ENCODE measurements around the gene SLAMF1.
"Not testable (repeated sequence)": the region's sequence is repeated elsewhere in the genome, so short reads cannot be mapped to it uniquely, and the experiment has no call there.

The SLAMF1 gene

DNA sequence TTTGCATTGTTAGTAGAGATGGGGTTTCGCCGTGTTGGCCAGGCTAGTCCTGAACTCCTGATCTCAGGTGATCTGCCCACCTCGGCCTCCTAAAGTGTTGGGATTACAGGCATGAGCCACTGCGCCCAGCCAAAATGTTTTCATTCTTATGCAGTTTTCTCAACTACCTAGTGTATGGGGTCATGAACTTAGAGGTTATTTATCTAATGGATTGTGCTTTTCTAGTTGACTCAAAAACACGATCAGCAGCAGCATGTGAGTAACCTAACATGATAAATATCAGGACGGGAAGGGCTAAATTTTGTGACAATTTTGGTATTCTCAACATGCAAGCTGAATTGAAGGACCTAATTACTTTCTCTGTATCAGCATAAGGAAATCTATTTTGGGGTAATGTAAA lies 58.4 kb downstream of the SLAMF1 start:
- no peak for DNase-seq

DNA sequence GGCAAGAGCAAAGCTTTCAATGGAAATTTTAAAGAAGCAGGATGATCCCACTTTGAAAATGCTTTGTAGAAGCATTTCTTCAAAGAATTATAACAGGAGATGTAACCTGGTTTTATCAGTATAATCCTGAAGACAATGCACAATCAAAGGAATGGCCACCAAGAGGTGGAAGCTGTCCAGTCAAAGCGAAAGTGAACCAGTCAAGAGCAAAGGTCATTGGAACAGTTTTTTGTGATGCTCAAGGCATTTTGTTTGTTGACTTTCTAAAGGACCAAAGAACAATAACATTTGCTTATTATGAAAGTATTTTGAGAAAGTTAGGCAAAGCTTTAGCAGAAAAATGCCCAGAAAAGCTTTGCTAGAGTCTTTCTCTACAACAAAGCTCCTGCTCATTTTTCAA lies 62.1 kb downstream of the SLAMF1 start:
- DNase-seq, result no peak

DNA sequence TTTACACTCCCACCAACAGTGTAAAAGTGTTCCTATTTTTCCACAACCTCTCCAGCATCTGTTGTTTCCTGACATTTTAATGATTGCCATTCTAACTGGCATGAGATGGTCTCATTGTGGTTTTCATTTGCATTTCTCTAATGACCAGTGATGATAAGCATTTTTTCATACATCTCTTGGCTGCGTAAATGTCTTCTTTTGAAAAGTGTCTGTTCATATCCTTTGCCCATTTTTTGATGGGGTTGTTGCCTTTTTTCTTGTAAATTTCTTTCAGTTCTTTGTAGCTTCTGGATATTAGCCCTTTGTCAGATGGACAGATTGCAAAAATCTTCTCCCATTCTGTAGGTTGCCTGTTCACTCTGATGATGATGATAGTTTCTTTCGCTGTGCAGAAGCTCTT lies 63.9 kb downstream of the SLAMF1 start:
- not testable (repeated sequence) for DNase-seq

DNA sequence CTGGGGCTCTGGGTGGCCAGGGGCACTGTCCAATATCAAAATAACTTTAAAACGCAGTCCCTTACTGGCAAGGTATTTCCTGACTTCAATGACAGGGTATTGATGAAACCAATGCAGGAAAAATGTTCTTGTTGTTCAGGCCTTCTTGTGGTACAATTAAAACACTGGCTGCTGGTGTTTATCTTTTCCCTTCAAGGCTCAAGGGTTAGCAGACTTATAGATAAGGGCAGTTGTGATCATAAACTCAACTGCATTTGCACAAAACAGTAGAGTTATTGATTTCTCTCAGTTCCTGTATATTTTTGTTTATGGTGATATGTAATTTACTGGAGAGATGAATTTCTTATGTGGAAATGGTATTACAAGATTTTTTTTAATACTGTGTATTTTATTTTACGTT lies 64.9 kb downstream of the SLAMF1 start:
- no peak for DNase-seq

DNA sequence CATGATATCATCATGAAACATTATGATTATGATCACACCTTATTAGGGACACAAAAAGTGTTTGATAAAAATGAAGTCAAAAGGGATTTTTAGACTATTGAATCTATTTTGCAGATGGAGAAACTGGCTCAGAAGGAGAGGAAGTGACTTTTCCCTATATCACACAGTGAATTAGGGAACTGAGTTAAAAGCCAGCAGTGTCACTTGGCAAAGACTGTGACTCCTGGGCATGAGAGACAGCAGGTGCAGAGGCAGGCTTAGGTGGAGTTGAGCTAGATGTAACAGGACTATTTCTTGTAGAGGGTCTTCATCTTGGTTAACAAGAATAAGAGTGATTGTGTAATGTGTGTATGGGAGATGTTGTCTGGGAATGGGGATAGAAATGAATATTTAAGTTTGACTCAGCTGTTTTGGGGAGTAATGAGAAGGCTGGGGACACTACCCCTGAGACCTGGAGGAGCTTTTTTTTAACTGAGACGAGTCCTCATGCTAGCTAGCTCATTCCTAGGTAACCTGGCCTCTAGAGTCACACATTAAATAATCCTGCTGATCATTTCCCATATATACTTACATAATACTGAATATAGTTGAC lies 66.5 kb downstream of the SLAMF1 start:
- DNase-seq, result no peak

DNA sequence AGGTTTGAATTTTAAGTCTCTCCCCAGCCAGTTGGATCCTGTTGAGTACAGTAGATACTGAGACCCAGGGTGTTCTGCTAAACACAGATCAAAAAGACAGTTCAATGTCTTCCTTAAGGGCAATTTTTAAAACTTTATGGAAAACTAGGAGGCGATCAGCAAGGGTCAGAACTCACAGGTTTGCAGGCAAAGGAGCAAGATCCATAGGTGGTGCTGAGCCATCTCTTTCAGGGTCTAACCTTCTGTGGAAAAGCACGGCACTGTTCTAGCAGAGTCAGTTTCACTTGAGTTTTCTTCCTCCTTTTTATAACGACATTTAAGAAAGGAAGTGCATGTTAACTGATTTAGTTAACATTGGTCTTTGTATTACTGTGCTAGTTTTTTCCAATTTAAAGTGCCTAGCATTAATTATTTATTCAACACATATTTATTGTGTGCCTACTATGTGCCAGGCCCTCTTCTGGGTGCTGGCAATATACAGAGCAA lies 67.6 kb downstream of the SLAMF1 start, which contains the start of gene CD84:
Gene CD84, minus strand, starts transcription at position 281 of the 486 bp plus-strand sequence. Its CDS starts 59 bp downstream, at position 222.
- DNase-seq, result no peak

DNA sequence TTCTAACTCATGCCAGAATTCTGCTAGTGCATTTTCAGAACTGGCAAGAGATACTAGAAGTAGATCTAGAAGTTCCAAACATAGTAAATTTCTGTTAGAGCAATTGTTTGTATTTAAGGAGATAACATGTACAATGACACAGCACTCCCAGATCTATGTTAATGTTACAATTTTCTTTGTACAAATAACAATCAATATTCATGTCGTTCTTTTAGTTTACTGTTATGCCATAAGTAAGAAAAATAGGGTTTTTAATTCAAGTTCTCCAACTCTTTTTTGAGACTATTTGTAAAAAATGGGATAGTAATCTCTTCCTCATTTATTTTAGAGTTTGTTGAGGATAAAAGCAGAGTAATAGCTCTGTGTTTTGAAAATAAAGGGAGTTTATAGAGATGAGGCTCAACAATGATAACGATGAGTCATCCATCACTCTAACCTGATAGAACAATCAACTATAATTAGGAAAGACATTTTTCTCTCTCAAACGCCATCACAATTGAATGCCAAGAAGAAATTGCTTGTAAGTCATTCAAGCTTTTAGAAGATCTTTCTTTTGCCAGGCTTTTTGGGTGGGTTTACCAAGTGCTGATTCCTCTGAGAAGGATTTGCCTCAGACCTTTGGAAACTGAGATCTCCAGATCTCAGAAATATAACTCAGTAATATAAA lies 68.2 kb downstream of the SLAMF1 start:
- DNase-seq, result no peak

DNA sequence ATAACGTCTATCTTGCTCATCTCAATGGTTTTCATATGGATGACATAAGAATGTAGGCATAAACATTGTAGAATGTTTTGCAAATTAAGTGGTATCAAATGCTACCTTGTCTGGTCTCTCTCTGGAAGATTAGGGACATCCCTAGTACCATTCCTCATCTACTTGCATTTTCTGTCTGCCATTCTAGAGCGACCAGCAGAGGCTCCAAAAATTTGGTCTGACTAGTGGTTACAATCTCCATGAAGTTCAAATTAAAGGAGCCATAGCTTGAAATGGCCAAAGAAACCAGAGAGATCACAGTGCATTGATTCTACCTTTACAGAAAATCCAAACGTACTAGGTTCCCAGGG lies 68.7 kb downstream of the SLAMF1 start:
- DNase-seq, result no peak

DNA sequence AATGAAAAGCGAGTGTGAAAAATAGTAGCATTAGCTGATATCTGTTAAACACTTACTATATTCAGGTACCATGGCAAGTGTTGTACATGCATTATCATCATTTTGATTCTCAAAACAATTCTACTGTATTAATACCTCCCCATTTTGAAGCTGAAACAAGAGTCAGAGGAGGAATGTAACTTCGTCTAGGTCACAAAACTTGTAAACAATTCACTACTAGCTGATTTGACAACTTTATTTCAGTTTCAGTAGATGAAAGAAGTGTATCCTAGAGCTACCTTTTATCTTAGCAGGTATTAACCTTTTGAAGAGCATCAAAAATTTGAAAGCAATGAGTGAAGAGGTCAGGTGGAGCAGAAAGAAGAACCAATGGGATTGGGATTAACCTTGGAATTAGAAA lies 69.2 kb downstream of the SLAMF1 start:
- no peak for DNase-seq

DNA sequence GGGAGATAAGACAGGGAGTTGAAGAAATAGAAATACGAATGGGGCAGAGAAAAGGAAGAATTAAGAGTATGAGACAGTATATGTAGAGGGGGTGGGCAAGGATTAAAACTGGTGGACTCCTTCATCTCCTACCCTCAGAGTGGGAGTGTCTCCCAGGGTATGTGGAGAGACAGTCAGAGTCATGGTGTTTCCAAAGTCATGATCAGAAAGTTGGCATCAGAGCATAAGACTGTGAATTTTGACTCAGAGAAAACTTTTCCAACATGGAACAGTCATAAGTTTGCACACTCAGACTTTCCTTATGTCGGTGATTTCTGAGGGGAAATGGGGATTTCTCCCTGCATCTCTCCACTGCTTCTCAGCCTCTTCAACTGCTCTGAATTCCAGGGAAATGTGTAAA lies 70.0 kb downstream of the SLAMF1 start:
- no peak for DNase-seq

DNA sequence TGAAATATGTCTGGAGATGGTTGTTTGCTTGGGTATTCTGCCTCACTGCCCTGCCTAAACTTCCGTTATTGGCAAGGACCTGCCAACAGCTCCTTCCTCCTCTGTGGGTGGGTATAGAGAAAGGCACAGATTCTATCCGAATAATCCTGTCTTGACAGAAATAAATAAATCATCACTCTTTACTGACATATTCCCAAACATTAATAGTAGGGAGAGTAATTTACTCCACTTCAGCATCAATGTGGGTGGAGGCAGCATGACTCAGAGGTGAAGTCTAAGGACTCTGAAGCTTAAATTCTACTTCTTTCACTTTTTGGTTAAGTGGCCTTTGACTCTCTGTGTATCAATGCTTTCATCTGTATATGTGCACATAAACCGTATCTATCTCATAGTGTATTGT lies 70.5 kb downstream of the SLAMF1 start:
- no peak for DNase-seq

DNA sequence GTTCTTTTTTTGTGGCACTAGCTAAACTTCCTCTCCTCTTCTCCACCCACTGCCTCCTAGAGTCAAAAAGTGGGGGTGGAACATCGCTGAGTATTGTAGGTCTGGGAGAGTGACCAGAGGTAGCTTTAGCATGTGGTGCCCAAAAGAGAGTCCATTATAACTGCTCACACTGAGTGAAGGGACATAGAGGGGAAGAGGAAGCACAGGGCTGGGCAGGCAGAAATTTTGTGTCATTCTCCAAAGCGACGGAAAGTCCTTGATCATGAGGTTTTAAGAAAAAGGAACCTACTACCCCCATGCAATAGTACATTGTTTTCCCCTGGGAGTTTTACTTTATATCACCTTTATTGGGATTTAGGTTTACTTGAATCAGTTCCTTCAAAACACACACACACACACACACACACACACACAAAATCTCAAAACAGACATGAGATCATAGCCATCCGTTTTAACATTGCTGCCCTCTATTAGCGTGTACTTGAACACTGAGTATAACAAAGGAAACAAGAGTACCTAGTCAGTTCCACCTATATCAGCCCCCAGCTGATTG lies 71.7 kb downstream of the SLAMF1 start:
- DNase-seq, result no peak

DNA sequence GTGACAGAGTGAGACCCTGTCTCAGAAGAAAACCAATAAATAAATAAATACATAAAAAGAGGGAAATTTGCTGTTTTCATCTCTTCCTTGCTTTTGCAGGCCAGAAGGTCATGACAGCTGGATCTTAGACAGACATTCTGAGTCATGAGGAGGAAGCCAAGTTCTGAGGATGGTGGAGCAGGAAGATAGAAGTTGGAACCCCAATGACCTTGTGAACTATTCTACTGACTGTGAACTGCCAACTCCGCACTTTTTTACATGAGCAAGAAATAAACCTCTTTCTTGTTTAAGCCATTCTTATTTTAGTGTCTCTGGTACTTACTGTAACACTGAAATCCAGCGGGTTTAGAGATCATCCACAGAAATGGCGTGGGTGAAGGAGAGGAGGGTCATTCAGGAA lies 76.0 kb downstream of the SLAMF1 start:
- DNase-seq, result no peak

DNA sequence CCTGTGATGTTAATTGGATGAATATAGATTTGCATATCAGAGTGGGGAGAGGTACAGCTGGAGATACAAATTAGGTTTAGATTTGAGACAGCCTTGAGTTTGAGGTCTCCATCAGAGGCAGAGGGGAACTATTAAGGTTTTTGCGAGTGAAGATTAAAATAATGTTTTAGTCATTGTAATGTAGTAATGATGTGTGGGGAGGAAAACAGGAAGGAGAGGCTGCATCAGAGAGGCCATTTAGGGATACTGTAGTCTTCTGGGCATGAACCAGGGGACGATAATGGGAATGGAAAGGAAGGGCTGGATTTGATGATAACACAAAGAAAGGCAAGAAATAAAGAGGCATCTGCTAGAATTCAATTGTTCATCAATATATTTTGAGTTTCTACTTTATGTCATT lies 77.0 kb downstream of the SLAMF1 start:
- DNase-seq, result no peak

DNA sequence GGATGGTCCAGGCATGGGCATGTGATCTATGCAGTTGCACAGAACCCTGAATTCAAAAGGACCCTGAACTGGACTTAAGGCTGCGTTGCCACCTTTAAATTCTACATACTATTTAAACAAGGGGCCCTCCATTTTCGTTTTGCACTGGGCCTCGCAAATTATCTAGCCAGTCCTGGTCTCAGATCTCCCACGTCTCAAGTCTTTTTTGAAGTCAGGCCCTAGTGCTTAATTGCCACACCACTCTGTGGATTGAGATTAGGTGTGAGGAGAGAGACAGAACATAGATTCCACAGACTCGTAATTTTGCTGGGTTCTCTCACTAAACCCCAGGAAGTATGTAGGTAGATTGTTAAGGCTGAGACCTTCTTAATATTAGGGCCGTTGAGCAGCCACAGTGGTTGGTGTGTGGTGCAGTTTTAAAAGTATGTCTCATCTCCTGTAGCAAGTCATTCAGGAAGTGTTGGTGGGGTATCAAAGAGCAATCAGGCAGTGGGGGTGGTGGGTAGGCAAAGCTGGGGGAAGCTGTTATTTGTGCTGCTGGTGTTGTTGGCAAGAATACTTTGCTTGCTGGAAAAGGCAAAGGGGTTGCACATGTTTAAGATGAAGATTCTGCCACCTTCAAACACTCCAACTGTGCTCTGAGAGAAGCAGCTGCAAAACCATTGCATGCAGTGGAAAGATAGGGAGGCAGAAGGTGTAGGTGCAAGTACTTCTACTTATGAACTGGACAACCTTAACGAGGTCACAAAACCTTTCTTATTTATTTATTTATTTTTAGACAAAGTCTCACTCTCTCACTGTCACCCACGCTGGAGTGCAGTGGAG lies 78.8 kb downstream of the SLAMF1 start:
- no peak for DNase-seq

DNA sequence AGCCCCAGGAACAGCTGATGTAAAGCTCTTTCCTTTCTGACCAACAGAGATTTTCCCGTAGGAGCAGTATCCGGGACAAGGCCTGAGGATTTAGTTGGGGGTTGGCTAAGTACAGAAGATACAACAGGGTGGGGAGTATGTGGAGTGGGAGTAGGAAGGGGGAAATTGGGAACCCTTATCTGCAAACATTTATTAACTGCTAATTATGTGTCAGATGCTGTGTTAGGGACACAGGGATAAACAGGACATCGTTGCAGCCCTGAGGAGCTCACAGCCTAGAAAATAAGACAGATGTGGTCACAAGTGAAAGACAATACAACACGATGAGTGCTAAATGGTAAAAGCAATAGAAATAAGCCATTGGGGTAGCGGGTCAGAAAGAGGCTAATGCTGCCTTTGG lies 79.5 kb downstream of the SLAMF1 start:
- DNase-seq, result no peak

DNA sequence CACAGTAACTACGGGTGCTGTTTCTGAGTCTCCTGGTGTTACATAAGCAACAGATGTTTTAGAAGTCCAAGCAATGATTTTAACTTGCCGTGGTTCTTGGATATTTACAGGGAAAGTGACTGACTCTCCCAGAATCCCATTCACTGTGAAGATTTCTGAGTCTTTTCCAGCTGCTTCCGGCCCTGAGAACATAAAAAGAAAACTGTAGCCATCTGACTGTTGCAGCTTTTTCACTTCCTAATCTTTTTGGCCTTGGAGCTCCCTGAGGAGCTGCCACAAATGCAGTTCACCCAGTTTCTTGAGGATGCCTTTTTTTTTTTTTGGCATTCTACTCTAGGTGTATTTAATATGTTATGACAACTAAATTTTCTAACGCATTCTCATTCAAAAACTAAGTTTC lies 81.3 kb downstream of the SLAMF1 start:
- DNase-seq, result no peak

DNA sequence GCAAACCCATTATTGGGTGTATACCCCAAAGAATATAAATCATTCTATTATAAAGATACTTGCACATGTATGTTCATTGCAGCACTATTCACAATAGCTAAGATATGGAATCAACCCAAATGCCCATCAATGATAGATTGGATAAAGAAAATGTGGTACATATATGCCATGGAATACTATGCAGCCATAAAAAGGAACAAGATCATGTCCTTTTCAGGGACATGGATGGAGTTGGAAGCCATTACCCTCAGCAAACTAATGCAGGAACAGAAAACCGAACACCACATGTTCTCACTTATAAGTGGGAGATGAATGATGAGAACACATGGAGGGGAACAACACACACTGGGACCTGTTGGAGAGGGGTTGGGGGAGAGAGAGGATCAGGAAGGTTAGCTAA lies 83.6 kb downstream of the SLAMF1 start:
- DNase-seq, result not testable (repeated sequence)

DNA sequence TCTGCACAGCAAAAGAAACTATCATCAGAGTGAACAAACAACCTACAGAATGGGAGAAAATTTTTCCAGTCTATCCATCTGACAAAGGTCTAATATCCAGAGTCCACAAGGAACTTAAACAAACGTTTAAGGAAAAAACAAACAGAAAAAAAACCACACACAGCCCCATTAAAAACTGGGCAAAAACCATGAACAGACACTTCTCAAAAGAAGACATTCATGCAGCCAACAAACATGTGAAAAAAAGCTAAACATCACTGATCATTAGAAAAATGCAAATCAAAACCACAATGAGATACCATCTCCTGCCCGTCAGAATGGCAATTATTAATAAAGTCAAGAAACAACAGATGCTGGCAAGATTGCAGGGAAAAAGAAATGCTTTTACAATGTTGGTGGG lies 84.1 kb downstream of the SLAMF1 start:
- DNase-seq, result not testable (repeated sequence)

DNA sequence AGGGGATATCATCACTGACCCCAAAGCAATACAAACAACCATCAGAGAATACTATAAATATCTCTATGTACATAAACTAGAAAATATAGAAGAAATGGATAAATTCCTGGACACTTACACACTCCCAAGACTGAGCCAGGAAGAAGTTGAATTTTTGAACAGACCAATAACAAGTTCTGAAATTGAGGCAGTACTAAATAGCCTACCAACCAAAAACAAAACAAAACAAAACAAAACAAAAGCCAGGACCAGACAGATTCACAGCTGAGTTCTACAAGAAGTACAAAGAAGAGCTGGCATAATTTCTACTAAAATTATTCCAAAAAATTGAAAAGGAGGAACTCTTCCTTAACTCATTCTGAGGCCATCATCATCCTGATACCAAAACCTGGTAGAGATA lies 86.0 kb downstream of the SLAMF1 start:
- DNase-seq, result no peak

DNA sequence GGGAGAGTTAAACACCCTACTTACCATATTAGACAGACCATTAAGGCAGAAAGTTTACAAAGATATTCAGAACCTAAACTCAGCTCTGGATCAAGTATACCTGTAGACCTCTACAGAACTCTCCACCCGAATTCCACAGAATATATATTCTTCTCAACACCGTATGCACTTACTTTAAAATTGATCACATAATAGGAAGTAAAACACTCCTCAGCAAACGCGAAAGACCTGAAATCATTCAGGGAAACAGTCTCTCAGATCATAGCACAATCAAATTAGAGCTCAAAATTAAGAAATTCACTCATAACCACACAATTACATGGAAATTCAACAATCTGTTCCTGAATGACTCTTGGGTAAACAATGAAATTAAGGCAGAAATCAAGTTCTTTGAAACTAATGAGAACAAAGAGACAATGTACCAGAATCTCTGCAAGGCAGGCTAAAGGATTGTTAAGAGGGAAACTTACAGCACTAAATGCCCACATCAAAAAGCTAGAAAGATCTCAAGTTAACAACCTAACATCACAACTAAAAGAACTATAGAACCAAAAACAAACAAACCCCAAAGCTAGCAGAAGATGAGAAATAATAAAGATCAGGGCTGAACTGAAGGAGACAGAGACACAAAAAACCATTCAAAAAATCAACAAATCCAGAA lies 86.7 kb downstream of the SLAMF1 start:
- DNase-seq, result no peak

DNA sequence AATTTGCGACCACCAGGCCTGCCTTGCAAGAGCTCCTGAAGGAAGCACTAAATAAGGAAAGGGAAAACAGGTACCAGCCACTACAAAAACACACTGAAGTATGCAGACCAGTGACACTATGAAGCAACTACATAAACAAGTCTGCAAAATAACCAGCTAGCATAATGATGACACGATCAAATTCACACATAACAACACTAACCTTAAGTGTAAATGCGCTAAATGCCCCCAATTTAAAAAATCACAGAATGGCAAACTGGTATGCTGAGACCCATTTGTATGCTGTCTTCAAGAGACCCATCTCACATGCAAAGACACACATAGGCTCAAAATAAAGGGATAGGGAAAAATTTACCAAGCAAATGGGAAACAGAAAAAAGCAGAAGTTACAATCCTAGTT lies 87.4 kb downstream of the SLAMF1 start:
- not testable (repeated sequence) for DNase-seq
